Measurements from ENCODE around the gene ST6GALNAC6. TPM values are rescaled to one million over a fixed set of nuclear protein-coding genes. Genes with fewer than 3 reads are reported as not detected.
"Not testable (repeated sequence)": the region's sequence is repeated elsewhere in the genome, so short reads cannot be mapped to it uniquely, and the experiment has no call there.

ST6GALNAC6 gene
- polyA plus RNA-seq, 1 donor: 38.4 TPM

GRCh38 chr9:127874301-127875221, 24.8 kb downstream of the ST6GALNAC6 start:
- no peak for DNase-seq

- DNase-seq: no peak
Measured at GRCh38 chr9:127873886-127874285, 25.5 kb downstream of the ST6GALNAC6 start.

GRCh38 chr9:127873223-127873691, 26.1 kb downstream of the ST6GALNAC6 start:
- no peak for DNase-seq

GRCh38 chr9:127872369-127873222, 26.8 kb downstream of the ST6GALNAC6 start:
- no peak for DNase-seq

GRCh38 chr9:127871531-127871930, 27.9 kb downstream of the ST6GALNAC6 start:
- DNase-seq: no peak

GRCh38 chr9:127870887-127871286, 28.5 kb downstream of the ST6GALNAC6 start:
- DNase-seq: no peak

GRCh38 chr9:127870153-127870491, 29.3 kb downstream of the ST6GALNAC6 start:
- not testable (repeated sequence) for DNase-seq

- peak; percentile 77 for DNase-seq
Measured at GRCh38 chr9:127869310-127870152, 29.9 kb downstream of the ST6GALNAC6 start.

- DNase-seq: no peak
Measured at GRCh38 chr9:127868278-127868902, 31.0 kb downstream of the ST6GALNAC6 start.

GRCh38 chr9:127867356-127868277, 31.8 kb downstream of the ST6GALNAC6 start:
- no peak for DNase-seq

- DNase-seq: no peak
Measured at GRCh38 chr9:127866535-127866934, 32.9 kb downstream of the ST6GALNAC6 start.

- no peak for DNase-seq
Measured at GRCh38 chr9:127865645-127866464, 33.5 kb downstream of the ST6GALNAC6 start.

GRCh38 chr9:127863191-127863621, 36.2 kb downstream of the ST6GALNAC6 start:
- no peak for DNase-seq

- DNase-seq: no peak
Measured at GRCh38 chr9:127862075-127863011, 37.1 kb downstream of the ST6GALNAC6 start.

- DNase-seq: no peak
Measured at GRCh38 chr9:127860779-127861178, 38.6 kb downstream of the ST6GALNAC6 start.

GRCh38 chr9:127860260-127860659, 39.1 kb downstream of the ST6GALNAC6 start:
- DNase-seq: no peak

- no peak for DNase-seq
Measured at GRCh38 chr9:127858041-127858512, 41.3 kb downstream of the ST6GALNAC6 start.

- DNase-seq: no peak
Measured at GRCh38 chr9:127857278-127857677, 42.1 kb downstream of the ST6GALNAC6 start.

Data from left kidney (tissue), 2 donors.